Tracheal epithelial cell (primary cell): ENCODE measurements around the gene TMEM169. TPM values are rescaled to one million over a fixed set of nuclear protein-coding genes. Genes with fewer than 3 reads are reported as not detected.

Experiments
- total RNA-seq: library from RNA; depleted of rRNA; stranded (reverse); fragments of >200 nt; gene quantifications from 2 replicates; pipeline ENCODE4 v1.2.1, GENCODE V29; 2014

The TMEM169 gene, protein sequence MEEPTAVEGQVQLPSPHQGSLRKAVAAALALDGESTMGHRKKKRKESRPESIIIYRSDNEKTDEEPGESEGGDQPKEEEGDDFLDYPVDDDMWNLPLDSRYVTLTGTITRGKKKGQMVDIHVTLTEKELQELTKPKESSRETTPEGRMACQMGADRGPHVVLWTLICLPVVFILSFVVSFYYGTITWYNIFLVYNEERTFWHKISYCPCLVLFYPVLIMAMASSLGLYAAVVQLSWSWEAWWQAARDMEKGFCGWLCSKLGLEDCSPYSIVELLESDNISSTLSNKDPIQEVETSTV
- 0.72 TPM in 1 of 2 replicates, not detected in the other for total RNA-seq

GRCh38 chr2:216081487-216082116, at the start of gene TMEM169, which contains the start of gene PECR:
Gene TMEM169 (plus strand): TSS chr2:216081919. CDS start chr2:216095964, 14,045 bp downstream.
Gene PECR (minus strand): TSS chr2:216081809. CDS start chr2:216081741, 68 bp downstream.

DNA sequence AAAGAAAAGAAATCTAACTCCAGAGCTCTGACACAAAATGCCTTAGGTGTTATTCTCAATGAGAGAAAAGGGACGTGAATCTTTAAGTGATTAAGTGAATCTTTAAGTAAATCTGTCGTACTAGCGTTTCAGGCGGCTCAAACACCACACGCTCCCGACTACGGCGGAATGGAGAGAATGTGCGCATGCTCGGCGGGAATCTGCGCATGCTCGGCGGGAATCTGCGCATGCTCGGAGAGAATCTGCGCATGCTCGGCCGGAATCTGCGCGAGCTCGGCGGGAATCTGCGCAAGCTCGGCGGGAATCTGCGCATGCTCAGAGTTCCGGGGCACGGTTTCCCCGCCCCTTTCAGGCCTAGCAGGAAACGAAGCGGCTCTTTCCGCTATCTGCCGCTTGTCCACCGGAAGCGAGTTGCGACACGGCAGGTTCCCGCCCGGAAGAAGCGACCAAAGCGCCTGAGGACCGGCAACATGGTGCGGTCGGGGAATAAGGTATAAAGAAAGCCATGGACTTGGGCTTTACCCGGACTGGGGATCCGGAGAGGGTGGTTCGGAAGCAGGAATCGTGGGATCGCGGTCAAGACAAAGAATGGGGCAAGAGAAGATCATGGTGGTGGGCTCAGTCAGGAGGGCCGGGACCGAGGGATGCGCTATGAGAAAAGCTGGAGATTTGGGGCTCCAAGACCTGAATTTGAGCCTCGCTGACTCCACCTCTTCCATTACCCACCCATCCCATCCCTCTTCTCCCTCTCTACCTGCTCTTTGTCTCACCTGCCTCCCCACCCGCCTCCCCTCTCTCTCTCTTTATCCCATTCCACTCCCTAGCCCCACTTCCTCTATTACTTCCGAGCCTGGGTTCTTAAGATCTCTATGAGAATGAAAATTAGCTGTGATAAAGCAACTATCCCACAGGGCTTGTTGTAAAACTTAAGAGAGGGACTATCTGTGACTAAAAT, 27.5 kb downstream of the TMEM169 start, which contains the start of gene XRCC5:
Gene XRCC5 (plus strand): TSS at position 382 of the 955 bp plus-strand sequence. CDS start 89 bp downstream, at position 471.

Other genes with a start within 250 kb of the TMEM169 start
- gene MREG, start 68.4 kb upstream of the TMEM169 start, total RNA-seq, result 24.3 and 77.8 TPM in 2 replicates
- 14.9 and 19.4 TPM in 2 replicates for gene PECR, start 110 bp upstream of the TMEM169 start, total RNA-seq
- 185 and 242 TPM in 2 replicates for gene XRCC5, start 27.4 kb downstream of the TMEM169 start, total RNA-seq